ENCODE results near the gene SCG2. TPM values are rescaled to one million over a fixed set of nuclear protein-coding genes. Genes with fewer than 3 reads are reported as not detected.
"Not testable (repeated sequence)": the region's sequence is repeated elsewhere in the genome, so short reads cannot be mapped to it uniquely, and the experiment has no call there.

SCG2 gene
- total RNA-seq, 1 experiment from 2014 or later = 79.7 TPM

DNA sequence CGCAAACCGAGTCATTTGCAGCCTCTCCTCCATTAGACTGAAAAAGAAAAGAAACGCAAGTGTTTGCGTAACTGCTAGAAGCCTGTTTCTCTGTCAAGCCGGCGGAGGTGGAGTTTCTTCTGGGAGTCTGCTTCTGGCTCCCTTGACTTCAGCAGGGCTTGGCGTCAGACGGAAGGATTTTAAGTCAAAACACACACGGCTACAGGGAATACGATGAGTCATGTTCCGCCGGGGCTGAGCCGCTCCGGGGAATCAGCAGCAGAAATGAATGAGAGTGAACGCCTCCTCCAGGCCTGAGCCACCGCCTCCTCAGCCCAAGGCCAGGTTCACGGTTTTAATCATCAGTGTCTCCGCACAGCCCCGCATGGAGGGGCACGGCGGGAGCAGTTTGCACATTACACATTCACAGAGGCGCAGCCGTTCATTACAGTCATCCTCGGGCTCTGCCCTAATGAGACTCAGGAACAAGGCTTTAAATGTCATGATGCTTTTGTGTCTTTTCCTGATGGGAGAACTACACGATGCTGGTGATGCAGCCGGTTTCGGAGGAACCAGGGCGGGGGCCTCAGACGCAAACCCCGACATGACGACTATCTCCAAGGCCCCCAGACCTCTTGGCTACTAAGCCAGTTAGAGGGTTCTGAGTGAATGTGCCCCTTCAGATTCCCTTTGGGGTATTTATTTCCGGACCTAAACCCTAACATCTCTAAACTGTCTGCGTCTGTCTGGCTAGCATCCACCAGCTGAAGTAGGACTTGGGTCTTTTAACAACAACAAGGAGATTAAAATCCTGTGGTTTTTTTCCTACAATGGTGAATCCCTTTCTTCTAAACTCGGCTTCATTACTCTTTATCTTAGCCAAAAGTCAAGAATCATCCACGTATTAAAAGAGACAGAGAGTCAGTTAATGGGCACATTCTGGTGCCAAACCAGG is 11.1 kb upstream of the SCG2 start:
- DNase-seq (ENCODE audit: low read depth) = peak; percentile 99

- DNase-seq (ENCODE audit: low read depth) = no peak
These were observed 10.3 kb upstream of the SCG2 start for GRCh38 chr2:223612501-223612900.

DNA sequence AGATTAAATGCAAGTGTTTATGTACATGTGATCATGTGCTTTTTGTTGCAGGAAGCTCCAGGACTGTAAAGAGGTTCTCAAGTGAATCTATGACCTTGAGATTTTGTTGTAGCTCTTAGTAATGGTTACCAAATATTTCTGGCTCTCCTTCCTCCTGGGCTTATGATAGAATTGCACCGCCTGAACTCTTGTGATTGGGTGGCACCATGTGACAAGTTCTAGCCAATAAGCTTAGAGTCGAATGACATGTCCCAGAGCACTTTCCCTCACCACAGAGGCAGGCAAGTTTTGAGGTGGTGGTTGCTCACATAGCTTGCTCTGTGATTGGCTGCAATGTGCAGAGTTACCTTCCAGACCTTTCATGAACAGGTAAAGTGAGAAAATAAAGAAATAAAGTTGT is 8.9 kb upstream of the SCG2 start:
- no peak for DNase-seq (ENCODE audit: low read depth)

- DNase-seq (ENCODE audit: low read depth) = no peak
These were observed 5.3 kb upstream of the SCG2 start for GRCh38 chr2:223607476-223607875.

DNA sequence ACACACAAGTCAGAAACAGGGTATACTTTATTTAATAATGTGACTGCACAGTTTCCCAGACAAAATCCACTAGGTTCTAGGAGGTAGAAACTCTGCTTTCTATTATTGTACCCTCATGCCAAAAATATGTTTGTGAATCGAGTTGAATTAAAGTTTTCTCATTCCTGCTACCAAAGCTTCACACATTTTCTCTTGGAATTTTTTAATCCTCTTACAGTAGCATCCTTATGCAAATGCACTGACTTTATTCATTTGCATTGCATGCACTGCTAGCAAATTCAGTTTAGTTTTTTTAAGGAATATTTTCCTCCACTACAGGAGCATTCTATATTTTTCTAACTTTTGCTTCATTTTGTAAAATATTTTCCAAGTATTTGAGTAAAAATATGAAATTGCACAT is 4.8 kb upstream of the SCG2 start:
- no peak for DNase-seq (ENCODE audit: low read depth)

GRCh38 chr2:223604231-223604630 is 2.1 kb upstream of the SCG2 start:
- DNase-seq (ENCODE audit: low read depth) = no peak

DNA sequence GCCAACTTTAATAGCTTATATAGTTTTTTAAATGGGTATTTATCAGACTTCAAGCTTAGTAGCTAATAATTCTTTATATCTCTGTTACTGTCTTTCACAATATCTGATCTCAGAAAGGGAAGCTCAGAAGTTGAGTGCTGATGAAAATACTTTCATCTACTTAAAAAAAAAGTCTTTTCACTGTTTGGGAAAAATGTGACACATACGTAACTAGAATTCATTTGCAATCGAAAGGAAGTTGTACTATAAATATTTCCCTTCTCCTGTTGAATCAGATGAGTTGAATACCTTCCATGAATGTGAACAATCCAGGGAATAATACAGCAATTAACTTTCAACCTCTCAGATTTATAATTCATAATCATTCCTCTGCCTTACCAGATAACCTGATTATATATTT is 811 bp upstream of the SCG2 start:
- no peak for DNase-seq (ENCODE audit: low read depth)

DNA sequence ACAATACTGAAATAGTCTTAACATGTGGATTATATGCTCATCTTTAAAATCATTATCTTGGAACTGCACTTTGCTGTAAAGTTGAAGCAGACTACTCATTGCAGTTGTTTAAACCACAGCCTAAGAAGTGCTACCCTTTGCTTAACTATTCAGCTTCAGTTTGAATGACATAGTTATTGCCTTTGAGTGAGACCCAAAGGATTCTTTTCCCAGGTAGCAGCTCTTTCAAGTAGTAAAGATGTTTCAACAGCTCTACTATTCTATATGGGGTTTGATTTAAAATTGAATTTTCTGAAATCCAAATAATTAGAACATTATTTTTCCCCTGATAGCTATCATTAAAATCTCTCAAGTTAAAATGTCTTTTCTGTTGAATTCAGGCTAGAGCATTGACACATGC is 1.1 kb downstream of the SCG2 start:
- DNase-seq (ENCODE audit: low read depth) = no peak

GRCh38 chr2:223599640-223600380 is 2.4 kb downstream of the SCG2 start:
- peak; percentile 54 for DNase-seq (ENCODE audit: low read depth)

DNA sequence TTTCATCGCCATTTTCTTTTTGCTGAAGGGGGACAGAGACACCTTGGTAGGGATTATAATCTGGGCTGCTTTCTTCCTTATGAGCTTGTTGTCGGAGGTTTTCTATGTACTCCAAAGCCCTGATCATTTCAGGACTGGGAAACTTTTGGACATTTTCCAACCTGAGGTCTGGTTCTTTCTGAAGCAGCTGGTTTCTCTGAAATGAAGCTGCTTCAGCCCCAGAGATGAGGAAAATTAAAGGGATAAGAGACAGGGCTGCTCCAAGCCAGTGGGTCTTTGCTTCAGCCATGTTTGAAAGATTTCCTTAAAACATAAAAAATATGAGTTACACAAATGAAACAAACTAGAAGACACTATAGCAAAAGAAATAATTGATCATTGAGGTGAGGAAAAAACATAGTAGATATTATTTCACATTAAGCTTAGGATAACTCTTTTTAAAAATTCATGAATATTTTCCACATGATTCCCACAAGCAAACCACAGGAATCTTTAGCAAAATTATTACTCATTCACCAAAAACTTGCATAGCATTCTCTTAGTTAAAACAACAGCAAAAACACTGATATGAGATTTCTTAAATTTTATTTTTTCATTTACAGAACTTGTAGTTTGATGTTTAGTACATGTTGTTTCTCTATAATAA is 3.0 kb downstream of the SCG2 start:
- DNase-seq (ENCODE audit: low read depth) = peak; percentile 92

- DNase-seq (ENCODE audit: low read depth) = no peak
These were observed 5.1 kb downstream of the SCG2 start for GRCh38 chr2:223597076-223597475.

GRCh38 chr2:223596208-223596607 is 6.0 kb downstream of the SCG2 start:
- DNase-seq (ENCODE audit: low read depth) = no peak

DNA sequence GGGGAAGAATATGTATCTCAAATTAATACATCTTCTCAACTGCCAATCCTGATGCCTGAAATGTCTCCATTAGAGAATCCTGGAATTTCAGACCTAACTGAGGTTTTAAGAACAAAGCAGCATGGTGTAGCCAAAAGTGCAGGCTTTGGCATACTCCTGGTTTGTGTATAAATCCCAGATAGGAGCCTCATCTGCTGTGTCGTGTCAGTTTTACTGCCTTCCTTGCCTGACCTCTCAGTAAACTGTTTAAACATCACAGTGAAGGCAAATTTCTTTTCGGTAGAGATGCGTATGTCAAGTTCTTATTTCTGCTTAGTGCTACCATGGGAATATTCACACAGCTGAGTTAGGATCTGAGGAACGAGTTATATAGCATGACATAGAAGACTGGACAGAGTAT is 7.3 kb downstream of the SCG2 start:
- no peak for DNase-seq (ENCODE audit: low read depth)

GRCh38 chr2:223594259-223594658 is 7.9 kb downstream of the SCG2 start:
- no peak for DNase-seq (ENCODE audit: low read depth)

DNA sequence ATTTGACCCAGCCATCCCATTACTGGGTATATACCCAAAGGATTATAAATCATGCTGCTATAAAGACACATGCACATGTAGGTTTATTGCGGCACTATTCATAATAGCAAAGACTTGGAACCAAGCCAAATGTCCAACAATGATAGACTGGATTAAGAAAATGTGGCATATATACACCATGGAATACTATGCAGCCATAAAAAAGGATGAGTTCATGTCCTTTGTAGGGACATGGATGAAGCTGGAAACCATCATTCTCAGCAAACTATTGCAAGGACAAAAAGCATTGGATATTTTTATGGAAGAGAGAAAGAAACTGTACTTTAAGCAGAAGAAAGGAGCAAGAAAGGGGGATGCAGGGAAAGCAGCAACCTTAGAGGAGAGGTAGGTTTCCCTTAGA is 9.5 kb downstream of the SCG2 start:
- not testable (repeated sequence) for DNase-seq (ENCODE audit: low read depth)

DNA sequence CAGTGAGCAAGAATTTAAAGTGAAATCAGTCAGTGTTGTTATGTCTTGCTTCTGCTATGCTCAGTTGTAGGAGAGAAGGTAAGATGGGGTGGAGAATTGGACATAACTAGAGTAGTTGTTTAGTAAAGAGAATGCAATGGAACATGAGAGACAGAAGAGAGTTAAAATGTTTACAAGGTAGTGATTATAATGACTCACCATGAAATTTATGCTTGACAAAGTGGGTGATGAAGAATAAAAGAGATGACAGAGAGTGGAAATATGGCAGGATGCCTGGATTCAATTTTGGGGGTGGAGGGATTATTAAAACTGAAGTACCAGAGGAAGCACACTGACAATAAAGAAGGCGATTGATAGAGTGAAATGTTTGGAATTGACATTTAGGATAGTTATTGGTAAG is 10.6 kb downstream of the SCG2 start:
- peak; percentile 37 for DNase-seq (ENCODE audit: low read depth)

DNA sequence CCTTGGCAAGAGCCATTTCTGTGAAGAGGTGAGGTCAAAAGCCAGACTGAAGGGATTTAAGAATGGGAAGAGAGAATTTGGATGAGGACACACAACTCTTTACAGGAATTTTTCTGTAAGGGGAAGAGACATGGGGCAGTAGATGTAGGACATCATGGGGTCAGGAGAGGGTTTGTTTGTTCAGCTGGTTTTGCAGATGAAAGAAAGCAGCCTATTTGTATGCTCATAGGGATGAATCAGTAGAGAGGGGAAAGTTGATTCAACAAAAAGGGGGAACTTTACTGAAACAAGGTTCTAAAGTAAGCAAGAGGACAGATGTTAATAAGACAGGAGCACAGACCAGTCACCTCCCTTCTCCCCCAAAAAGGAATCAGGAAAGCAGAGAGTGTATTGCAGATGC is 11.2 kb downstream of the SCG2 start:
- peak; percentile 79 for DNase-seq (ENCODE audit: low read depth)

DNA sequence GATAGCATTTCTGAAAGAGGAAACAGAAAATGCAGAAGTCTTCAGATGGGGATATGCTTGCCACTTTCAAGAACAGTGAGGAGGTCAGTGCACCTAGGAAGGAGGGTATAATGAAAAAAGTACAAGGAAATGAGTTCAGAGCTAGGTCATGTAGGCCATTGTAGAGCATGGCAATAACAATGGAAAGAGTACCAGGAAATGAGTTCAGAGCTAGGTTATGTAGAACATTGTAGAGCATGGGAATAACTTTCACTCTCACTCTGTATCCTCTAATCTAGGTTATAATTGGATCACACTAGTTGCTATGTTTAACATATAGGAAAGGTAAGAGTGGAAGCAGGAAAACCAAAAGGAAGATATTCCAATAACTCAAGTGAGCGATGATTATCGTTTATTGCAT is 12.3 kb downstream of the SCG2 start:
- DNase-seq (ENCODE audit: low read depth) = no peak

DNA sequence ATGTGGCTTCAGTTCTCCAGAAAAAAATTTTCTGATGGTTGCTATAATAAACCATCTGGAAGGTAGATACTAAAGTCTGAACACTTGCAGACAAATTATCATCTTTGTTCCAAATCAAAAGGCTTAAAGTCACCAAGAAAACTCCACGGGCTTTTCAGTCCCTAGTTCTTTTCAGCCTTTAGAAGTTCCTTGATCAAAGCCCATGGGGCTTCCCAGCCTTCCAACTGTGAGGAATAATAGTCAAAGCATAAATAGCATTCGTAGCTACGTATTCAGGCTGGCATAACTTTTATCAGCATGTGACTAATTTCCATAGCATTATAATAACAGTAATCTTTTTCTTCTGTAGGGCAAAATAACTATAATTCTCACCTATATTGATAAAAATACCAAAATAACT is 13.9 kb downstream of the SCG2 start:
- DNase-seq (ENCODE audit: low read depth) = no peak

GRCh38 chr2:223587301-223587700 is 14.9 kb downstream of the SCG2 start:
- no peak for DNase-seq (ENCODE audit: low read depth)

GRCh38 chr2:223586261-223586660 is 15.9 kb downstream of the SCG2 start:
- DNase-seq (ENCODE audit: low read depth) = peak; percentile 75

GRCh38 chr2:223585666-223586065 is 16.5 kb downstream of the SCG2 start:
- DNase-seq (ENCODE audit: low read depth) = peak; percentile 59

GRCh38 chr2:223582001-223582400 is 20.2 kb downstream of the SCG2 start:
- DNase-seq (ENCODE audit: low read depth) = no peak

All from RPMI7951 (cell line).